K562 (cell line): Measurements from ENCODE around the gene ASB15. TPM values are rescaled to one million over a fixed set of nuclear protein-coding genes. Genes with fewer than 3 reads are reported as not detected.

Experiments
- BRD4 ChIP-seq: fragments of 200-600 bp; sonication (generic); IDR thresholded peaks from 2 replicates; pipeline ENCODE4 v1.6.1; 2017; ENCODE audit warnings: inconsistent platforms
- C11orf30 ChIP-seq: fragments of 450-650 bp; IDR thresholded peaks from 2 replicates; pipeline ENCODE4 v1.6.1; 2016; ENCODE audit warnings: low read depth, mild to moderate bottlenecking
- CBFA2T2 ChIP-seq: fragments of 450-650 bp; conservative IDR thresholded peaks from 2 replicates; pipeline ENCODE4 v1.6.1; 2017; ENCODE audit warnings: mild to moderate bottlenecking
- CC2D1A ChIP-seq: fragments of 450-650 bp; IDR thresholded peaks from 2 replicates; pipeline ENCODE4 v1.6.1; 2017; ENCODE audit warnings: mild to moderate bottlenecking
- DPF2 ChIP-seq: fragments of 450-650 bp; IDR thresholded peaks from 2 replicates; pipeline ENCODE4 v1.6.1; 2016
- EHMT2 ChIP-seq: fragments of 450-650 bp; IDR thresholded peaks from 2 replicates; pipeline ENCODE4 v1.6.1; 2018; ENCODE audit warnings: antibody characterized with exemption
- EP400 ChIP-seq: fragments of 450-650 bp; IDR thresholded peaks from 2 replicates; pipeline ENCODE4 v1.6.1; 2017; ENCODE audit warnings: antibody characterized with exemption, mild to moderate bottlenecking, moderate library complexity
- HDAC1 ChIP-seq, 2 experiments: fragments of 450-650 bp; IDR thresholded peaks; 2 replicates each; pipeline ENCODE4 v1.6.1; 2016 to 2017; ENCODE audit warnings: inconsistent platforms in 1 of 2, mild to moderate bottlenecking in 1 of 2, moderate library complexity in 1 of 2
- JUNB ChIP-seq: fragments of 450-650 bp; formaldehyde crosslinking; conservative IDR thresholded peaks from 2 replicates; pipeline ENCODE4 v1.4.0; 2020; ENCODE audit warnings: mild to moderate bottlenecking
- MAFF ChIP-seq: IDR thresholded peaks from 2 replicates; pipeline ENCODE4 v1.6.1; 2012; ENCODE audit warnings: low read length, improper control_type of control experiment
- MBD2 ChIP-seq: sonication (generic); IDR thresholded peaks from 2 replicates; pipeline ENCODE4 v1.6.1; 2016; ENCODE audit warnings: low read depth, borderline replicate concordance
- MEIS2 ChIP-seq: fragments of 450-650 bp; IDR thresholded peaks from 2 replicates; pipeline ENCODE4 v1.6.1; 2014; ENCODE audit warnings: mild to moderate bottlenecking; ENCODE audit not compliant: partially characterized antibody
- MTA2 ChIP-seq: fragments of 450-650 bp; IDR thresholded peaks from 2 replicates; pipeline ENCODE4 v1.6.1; 2016; ENCODE audit warnings: low read depth
- PHB2 ChIP-seq: fragments of 450-650 bp; IDR thresholded peaks from 2 replicates; pipeline ENCODE4 v1.6.1; 2017; ENCODE audit warnings: low read depth
- RCOR1 ChIP-seq, 2 experiments: IDR thresholded peaks; 2 replicates each; pipeline ENCODE4 v1.6.1; 2012; ENCODE audit warnings: low read depth in 2 of 2, low read length in 2 of 2, borderline replicate concordance in 1 of 2, improper control_type of control experiment in 1 of 2
- SMAD1 ChIP-seq: fragments of 150-350 bp; IDR thresholded peaks from 2 replicates; pipeline ENCODE4 v1.6.1; 2014; ENCODE audit warnings: low read length, low read depth; ENCODE audit not compliant: partially characterized antibody
- SMARCB1 ChIP-seq: IDR thresholded peaks from 2 replicates; pipeline ENCODE4 v1.6.1; 2011; ENCODE audit warnings: improper control_type of control experiment, low read depth; ENCODE audit not compliant: insufficient read length
- SMARCE1 ChIP-seq: fragments of 450-650 bp; IDR thresholded peaks from 2 replicates; pipeline ENCODE4 v1.7.1; 2016; ENCODE audit warnings: mild to moderate bottlenecking
- TCF7 ChIP-seq: sonication (generic); IDR thresholded peaks from 2 replicates; pipeline ENCODE4 v1.6.1; 2016; ENCODE audit warnings: antibody characterized with exemption, borderline replicate concordance
- YBX1 ChIP-seq: fragments of 450-650 bp; IDR thresholded peaks from 2 replicates; pipeline ENCODE4 v1.7.1; 2016; ENCODE audit warnings: mild to moderate bottlenecking
- ZBTB2 ChIP-seq: fragments of 450-650 bp; IDR thresholded peaks from 2 replicates; pipeline ENCODE4 v1.6.1; 2016; ENCODE audit warnings: antibody characterized with exemption
- ZBTB33 ChIP-seq: sonication (generic); formaldehyde crosslinking; IDR thresholded peaks from 2 replicates; pipeline ENCODE4 v1.8.1; 2023; ENCODE audit warnings: mild to moderate bottlenecking, missing genetic modification reagents
- ZNF311 ChIP-seq: fragments of 250-450 bp; sonication (Bioruptor Pico); IDR thresholded peaks from 2 replicates; pipeline ENCODE4 v1.4.0; 2020; ENCODE audit warnings: mild to moderate bottlenecking, moderate library complexity
- ZNF584 ChIP-seq: fragments of 200-800 bp; sonication (Bioruptor generic); IDR thresholded peaks from 2 replicates; pipeline ENCODE4 v1.6.1; 2016; ENCODE audit warnings: low read depth, mild to moderate bottlenecking, missing genetic modification characterization, missing compliant biosample characterization
- ZNF75A ChIP-seq: fragments of 450-650 bp; formaldehyde crosslinking; IDR thresholded peaks from 2 replicates; pipeline ENCODE4 v1.4.0; 2020; ENCODE audit warnings: mild to moderate bottlenecking
- polyA plus RNA-seq, 8 experiments: library from polyadenylated mRNA; depleted of rRNA in 4 of 8; stranded (reverse) in 5 of 8; unstranded in 3 of 8; fragments of >200 nt; fragmentation: Nextera tagmentation in 2 of 8; fragmentation: Illumina TruSeq in 1 of 8; extraction: Ambion mirVana in 2 of 8; extraction: Trizol in 1 of 8; gene quantifications; 2 replicates each; pipeline versions ENCODE4 v1.2.1 to v1.2.3, GENCODE V29; 2011 to 2014; ENCODE audit warnings: inconsistent platforms in 1 of 8, missing spikeins in 1 of 8
- total RNA-seq, 7 experiments: library from RNA; depleted of rRNA in 6 of 7; stranded (reverse); fragments of >200 nt in 6 of 7; fragmentation: Illumina TruSeq in 2 of 7; extraction: Trizol in 2 of 7; gene quantifications; 2 replicates each; pipeline versions ENCODE4 v1.2.1 to v1.2.3, GENCODE V29; 2011 to 2021; ENCODE audit warnings: low replicate concordance in 1 of 7
- TF ChIP-seq, protein P1 (sequence below): sonication (generic); formaldehyde crosslinking; IDR thresholded peaks from 2 replicates; pipeline ENCODE4 v1.8.0; 2022; ENCODE audit warnings: mild to moderate bottlenecking, missing genetic modification reagents
- TF ChIP-seq, protein P2 (sequence below): fragments of 450-650 bp; IDR thresholded peaks from 2 replicates; pipeline ENCODE4 v1.6.1; 2016; ENCODE audit warnings: borderline replicate concordance

The ASB15 gene
- total and polyA plus RNA-seq, 9 of the 15 experiments (the other 6 are each of a cell fraction or from before 2014, with no cell fraction given) = 0.03 to 0.14 (median 0.04) TPM; not detected in 3

- TF ChIP-seq, protein P1, sequence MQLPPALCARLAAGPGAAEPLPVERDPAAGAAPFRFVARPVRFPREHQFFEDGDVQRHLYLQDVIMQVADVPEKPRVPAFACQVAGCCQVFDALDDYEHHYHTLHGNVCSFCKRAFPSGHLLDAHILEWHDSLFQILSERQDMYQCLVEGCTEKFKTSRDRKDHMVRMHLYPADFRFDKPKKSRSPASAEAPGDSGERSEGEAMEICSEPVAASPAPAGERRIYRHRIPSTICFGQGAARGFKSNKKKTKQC = no peak
- TF ChIP-seq BRD4 = no peak
- peak; percentile 91 for TF ChIP-seq DPF2
- peak in 1 of 2 experiments; percentile 86; a peak in 2 of 4 replicates for TF ChIP-seq RCOR1 (IDR thresholded peaks at IDR 0.05; ENCODE audit: borderline replicate concordance in 1 of 2, low read depth in 2 of 2, low read length in 2 of 2)
- TF ChIP-seq MTA2 = peak; percentile 76
- no peak; the same call in 1 of the 2 replicates for TF ChIP-seq EHMT2
- peak; percentile 30; the same call in 1 of the 2 replicates for TF ChIP-seq ZBTB33 (CRISPR knock-in tag)
- TF ChIP-seq ZNF584 (CRISPR knock-in tag) = no peak
- TF ChIP-seq SMAD1 = no peak
- no peak for TF ChIP-seq ZNF311
- peak; percentile 81 for TF ChIP-seq C11orf30
- TF ChIP-seq, protein P2, sequence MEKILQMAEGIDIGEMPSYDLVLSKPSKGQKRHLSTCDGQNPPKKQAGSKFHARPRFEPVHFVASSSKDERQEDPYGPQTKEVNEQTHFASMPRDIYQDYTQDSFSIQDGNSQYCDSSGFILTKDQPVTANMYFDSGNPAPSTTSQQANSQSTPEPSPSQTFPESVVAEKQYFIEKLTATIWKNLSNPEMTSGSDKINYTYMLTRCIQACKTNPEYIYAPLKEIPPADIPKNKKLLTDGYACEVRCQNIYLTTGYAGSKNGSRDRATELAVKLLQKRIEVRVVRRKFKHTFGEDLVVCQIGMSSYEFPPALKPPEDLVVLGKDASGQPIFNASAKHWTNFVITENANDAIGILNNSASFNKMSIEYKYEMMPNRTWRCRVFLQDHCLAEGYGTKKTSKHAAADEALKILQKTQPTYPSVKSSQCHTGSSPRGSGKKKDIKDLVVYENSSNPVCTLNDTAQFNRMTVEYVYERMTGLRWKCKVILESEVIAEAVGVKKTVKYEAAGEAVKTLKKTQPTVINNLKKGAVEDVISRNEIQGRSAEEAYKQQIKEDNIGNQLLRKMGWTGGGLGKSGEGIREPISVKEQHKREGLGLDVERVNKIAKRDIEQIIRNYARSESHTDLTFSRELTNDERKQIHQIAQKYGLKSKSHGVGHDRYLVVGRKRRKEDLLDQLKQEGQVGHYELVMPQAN = 0 out of 2 replicates have a peak, but pooled peaks have one; percentile 13
- no peak for TF ChIP-seq TCF7
- peak; percentile 92 for TF ChIP-seq CBFA2T2
- no peak for TF ChIP-seq YBX1
- TF ChIP-seq MEIS2 = peak; percentile 12
- peak in 1 of 2 experiments; percentile 65; a peak in 1 of 4 replicates for TF ChIP-seq HDAC1 (IDR thresholded peaks at IDR 0.05)
- TF ChIP-seq PHB2 = peak; percentile 52; the same call in 1 of the 2 replicates
- no peak for TF ChIP-seq SMARCB1
- TF ChIP-seq MBD2 = 0 out of 2 replicates have a peak, but pooled peaks have one; percentile 11
- no peak for TF ChIP-seq JUNB (CRISPR knock-in tag)
- TF ChIP-seq SMARCE1 = peak; percentile 72; the same call in 1 of the 2 replicates
- no peak for TF ChIP-seq ZNF75A (CRISPR knock-in tag)
- peak; percentile 18; the same call in 1 of the 2 replicates for TF ChIP-seq EP400
- TF ChIP-seq MAFF = peak; percentile 28; the same call in 1 of the 2 replicates
- TF ChIP-seq ZBTB2 = peak; percentile 69
- peak; percentile 39; the same call in 1 of the 2 replicates for TF ChIP-seq CC2D1A
Measured at GRCh38 chr7:123552641-123553040, 49.0 kb upstream of the ASB15 start (continued).
